D721Med (cell line): Measurements from ENCODE around the gene PNLIPRP1.

Experiments used
- DNase-seq: peaks from one replicate; pipeline ENCODE4 v3.0.0; 2011; ENCODE audit warnings: low spot score; ENCODE audit not compliant: insufficient read length
- FAIRE-seq: peaks from 2 replicates; lab custom pipeline; 2011; peaks lifted over from hg19 to GRCh38; lab: Jason Lieb, UNC
- TF ChIP-seq, protein P1 (sequence below): IDR thresholded peaks from 2 replicates; pipeline ENCODE4 v1.5.1; 2012; ENCODE audit warnings: mild to moderate bottlenecking, control low read depth; ENCODE audit not compliant: insufficient read depth; ENCODE audit errors: missing control alignments

The PNLIPRP1 gene

DNA sequence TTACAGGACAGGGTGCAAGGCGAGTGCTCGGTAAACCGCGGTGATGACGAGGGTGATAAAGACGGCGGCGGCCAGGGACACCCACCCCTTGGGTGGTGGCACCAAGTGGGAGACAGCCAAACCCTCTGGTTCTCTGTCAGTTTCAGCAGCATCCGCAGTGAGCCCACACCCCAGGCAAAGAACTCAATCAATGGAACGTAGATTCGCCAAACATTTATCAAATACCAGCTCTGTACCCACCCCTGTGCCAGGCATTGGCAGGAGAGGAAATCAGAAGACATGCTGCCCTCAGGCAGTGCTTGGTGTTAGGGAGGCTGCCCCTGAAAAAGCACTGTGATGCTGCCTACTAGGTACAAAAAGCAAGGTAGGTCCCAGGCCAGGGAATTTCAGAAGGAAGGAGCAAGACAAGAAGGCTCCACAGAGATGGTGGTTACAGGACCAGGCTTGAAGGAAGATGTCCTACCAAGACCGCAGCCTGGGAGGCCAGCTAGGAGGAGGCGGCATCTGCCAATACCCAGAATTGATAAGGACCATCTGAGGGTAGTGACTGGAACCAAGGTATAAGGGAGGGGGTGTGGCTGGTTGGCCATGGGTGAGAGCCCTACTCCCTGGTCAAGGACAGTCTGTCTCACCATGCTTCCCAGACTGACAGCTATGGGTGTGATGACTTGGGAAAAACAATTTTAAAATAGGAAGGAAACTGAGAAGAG is 19.8 kb downstream of the PNLIPRP1 start:
- DNase-seq (no peak), FAIRE-seq (no peak)
- TF ChIP-seq, protein P1, sequence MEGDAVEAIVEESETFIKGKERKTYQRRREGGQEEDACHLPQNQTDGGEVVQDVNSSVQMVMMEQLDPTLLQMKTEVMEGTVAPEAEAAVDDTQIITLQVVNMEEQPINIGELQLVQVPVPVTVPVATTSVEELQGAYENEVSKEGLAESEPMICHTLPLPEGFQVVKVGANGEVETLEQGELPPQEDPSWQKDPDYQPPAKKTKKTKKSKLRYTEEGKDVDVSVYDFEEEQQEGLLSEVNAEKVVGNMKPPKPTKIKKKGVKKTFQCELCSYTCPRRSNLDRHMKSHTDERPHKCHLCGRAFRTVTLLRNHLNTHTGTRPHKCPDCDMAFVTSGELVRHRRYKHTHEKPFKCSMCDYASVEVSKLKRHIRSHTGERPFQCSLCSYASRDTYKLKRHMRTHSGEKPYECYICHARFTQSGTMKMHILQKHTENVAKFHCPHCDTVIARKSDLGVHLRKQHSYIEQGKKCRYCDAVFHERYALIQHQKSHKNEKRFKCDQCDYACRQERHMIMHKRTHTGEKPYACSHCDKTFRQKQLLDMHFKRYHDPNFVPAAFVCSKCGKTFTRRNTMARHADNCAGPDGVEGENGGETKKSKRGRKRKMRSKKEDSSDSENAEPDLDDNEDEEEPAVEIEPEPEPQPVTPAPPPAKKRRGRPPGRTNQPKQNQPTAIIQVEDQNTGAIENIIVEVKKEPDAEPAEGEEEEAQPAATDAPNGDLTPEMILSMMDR: no peak

DNA sequence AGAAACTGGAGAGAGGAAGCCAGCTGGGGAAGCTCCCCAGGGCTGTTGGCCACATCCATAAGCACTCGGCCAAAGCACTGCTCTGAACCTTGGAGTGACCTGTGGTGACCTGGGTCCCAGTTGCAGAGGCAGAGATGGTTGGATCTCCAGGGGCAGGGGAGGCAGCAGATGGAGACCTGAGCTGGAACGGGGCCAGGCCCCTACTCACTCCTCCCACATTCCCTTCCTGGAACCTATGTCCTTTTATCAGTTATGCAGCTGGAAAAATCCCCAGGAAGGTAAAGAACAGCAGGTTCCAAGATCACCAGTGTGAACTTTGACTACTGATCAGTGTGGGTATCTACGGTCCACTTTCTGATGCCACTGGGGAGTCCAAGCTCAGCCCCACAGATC is 20.4 kb downstream of the PNLIPRP1 start:
- TF ChIP-seq, protein P1: no peak
- FAIRE-seq: no peak
- no peak for DNase-seq

DNA sequence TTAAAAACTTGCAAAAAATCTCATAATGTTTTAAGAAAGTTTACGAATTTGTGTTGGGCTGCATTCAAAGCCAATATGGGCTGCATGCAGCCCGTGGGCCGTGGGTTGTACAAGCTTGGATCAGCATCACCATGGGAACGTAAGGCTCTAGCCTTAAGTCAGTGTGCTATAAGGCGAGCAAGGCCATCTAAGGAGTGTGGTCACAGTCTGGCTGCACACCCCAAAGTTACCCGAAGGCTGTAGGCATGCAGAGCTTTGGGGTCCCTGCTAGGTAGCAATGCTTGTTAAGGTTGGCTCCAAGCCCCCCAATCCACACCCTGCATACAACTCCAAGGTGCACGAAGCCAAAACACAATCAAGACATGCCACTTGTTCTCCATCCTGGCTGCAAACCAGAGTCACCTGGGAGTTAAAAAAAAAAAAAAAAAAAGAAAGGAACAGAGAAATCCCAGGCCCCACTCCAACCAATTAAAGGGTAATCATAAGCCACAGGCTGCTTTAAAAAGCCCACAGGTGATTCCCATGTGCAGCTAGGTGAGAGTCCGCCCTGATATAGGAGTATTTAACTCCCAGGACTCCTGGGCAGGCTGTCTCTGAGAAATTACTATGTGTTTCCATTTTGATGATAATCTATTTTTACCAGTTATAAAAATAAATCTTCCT is 21.5 kb downstream of the PNLIPRP1 start:
- FAIRE-seq: no peak
- TF ChIP-seq, protein P1: no peak
- DNase-seq: no peak

DNA sequence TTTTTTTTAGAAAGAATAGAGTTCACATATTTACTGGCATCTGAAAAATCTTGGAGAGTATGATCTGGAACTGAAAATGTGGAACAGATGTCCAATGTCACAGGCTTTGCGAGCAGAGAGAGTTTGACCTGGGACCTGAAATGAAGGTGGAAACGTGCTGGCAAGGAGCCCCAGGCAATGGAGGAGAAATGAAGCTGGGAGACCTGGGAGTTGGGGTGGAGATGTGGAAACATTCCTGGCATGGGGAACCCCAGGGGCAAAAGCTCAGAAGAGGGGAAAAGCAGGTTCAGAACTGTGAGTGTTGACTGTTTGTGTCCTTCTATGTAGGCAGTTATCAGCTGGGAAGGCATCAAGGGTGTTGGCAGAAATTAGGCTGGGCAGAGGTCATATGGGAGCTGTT is 22.7 kb downstream of the PNLIPRP1 start:
- TF ChIP-seq, protein P1: no peak
- DNase-seq (no peak), FAIRE-seq (no peak)

DNA sequence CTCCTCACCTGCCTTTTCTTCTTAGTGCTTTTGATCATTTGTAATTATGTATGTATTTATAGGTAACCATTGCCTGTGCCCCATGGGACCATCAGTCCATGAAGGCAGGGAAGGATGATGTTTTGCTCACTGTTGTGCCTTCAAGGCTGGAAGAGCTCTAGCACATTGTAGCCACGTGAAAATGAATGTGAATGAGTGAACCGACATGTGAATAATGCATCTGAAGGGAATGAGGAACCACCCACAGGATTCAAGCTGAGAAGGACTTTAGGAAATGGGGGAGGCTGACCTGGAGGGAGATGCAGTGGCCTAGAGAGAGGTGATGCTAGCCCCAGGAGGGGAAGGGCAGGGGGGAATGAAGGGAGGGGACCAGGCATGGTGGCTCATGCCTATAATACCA is 24.0 kb downstream of the PNLIPRP1 start:
- FAIRE-seq (no peak), DNase-seq (no peak)
- TF ChIP-seq, protein P1: no peak

DNA sequence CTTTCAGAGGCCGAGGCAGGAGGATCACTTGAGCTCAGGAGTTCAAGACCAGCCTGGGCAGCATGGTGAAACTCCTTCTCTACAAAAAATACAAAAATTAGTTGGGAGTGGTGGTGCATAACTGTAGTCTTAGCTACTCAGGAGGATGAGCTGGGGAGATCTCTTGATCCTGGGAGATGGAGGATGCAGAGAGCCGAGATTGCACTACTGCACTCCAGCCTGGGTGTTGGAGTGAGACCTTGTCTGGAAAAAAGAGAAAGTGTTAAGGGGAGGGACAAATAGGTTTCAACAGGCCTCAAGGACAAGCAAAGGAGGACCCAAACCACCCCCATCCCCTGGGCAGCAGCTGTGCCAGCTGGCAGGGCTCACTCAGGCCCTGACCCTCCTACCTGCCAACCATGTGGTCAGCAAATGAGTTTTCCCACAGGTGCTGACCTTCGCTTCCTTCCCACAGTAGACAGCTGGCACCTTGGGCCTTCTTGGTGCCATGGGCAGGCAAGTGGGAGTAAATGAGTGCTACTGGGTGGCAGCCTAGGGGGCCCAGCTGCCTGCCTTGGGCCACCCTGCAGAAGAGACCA is 24.5 kb downstream of the PNLIPRP1 start:
- TF ChIP-seq, protein P1: no peak
- FAIRE-seq: no peak
- no peak for DNase-seq
